Tibial nerve (tissue), 4 donors: ENCODE data around the gene KCNH1.

Experiments used
- EP300 ChIP-seq, 2 donors: sonication (generic); formaldehyde crosslinking; IDR thresholded peaks; one replicate each; pipeline ENCODE4 v1.6.1; 2017; ENCODE audit warnings: antibody characterized with exemption in 2 of 2, mild to moderate bottlenecking in 1 of 2
- POLR2A ChIP-seq, 2 donors: fragments of 450-650 bp; IDR thresholded peaks; one replicate each; pipeline ENCODE4 v1.6.1; 2017; ENCODE audit warnings: antibody characterized with exemption in 2 of 2, mild to moderate bottlenecking in 2 of 2, moderate library complexity in 2 of 2
- TF ChIP-seq, protein P1 (sequence below), 5 experiments: fragments of 200-600 bp in 3 of 5; fragments of 450-650 bp in 2 of 5; sonication (generic) in 3 of 5; IDR thresholded peaks; one replicate each; pipeline ENCODE4 v1.5.1; 2016 to 2019; ENCODE audit warnings: antibody characterized with exemption in 5 of 5, mild to moderate bottlenecking in 3 of 5, moderate library complexity in 2 of 5

DNA sequence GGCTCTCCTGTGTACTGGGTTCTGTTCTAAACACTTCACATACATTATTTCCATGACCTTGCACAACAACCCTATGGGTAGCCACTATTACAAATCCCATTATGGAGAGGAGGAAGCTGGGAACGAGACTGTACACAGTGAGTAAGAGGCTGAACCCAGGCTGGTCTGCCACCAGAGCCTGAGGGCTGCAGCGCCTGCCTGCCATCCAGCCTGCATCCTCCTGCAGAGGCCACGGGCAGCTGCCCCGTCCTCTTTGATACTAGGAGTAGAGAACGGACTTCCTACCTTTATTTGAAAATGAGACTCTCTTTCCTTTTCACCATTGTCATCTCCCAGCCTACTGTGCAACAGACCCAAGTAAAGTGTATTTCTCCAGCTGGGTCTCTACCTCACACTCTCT, 435.3 kb downstream of the KCNH1 start:
- no peak for TF ChIP-seq POLR2A (IDR thresholded peaks at IDR 0.05)
- TF ChIP-seq, protein P1, sequence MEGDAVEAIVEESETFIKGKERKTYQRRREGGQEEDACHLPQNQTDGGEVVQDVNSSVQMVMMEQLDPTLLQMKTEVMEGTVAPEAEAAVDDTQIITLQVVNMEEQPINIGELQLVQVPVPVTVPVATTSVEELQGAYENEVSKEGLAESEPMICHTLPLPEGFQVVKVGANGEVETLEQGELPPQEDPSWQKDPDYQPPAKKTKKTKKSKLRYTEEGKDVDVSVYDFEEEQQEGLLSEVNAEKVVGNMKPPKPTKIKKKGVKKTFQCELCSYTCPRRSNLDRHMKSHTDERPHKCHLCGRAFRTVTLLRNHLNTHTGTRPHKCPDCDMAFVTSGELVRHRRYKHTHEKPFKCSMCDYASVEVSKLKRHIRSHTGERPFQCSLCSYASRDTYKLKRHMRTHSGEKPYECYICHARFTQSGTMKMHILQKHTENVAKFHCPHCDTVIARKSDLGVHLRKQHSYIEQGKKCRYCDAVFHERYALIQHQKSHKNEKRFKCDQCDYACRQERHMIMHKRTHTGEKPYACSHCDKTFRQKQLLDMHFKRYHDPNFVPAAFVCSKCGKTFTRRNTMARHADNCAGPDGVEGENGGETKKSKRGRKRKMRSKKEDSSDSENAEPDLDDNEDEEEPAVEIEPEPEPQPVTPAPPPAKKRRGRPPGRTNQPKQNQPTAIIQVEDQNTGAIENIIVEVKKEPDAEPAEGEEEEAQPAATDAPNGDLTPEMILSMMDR (IDR thresholded peaks at IDR 0.05) = no peak
- TF ChIP-seq EP300 (IDR thresholded peaks at IDR 0.05) = no peak
